ENCODE measurements around the gene KNDC1.

KNDC1 gene

GRCh38 chr10:133126431-133127290 is 33.4 kb upstream of the KNDC1 start:
- no peak overlapping the region for H3K4me3 ChIP-seq (ENCODE audit: low read depth, low read length)
- no peaks in the 10 kb centered on the region for H3K27me3 ChIP-seq (ENCODE audit: control insufficient read depth, insufficient read depth, low read length)
- H3K27ac ChIP-seq (ENCODE audit: low read depth, low read length): no peak overlapping the region
- no peak overlapping the region for H3K9ac ChIP-seq (ENCODE audit: low read depth, low read length)
- H3K4me1 ChIP-seq (ENCODE audit: control insufficient read depth, insufficient read depth, low read length): peaks cover 3% of the 10 kb centered on the region; the same call in 1 of the 2 replicates
- H3K36me3 ChIP-seq (ENCODE audit: control insufficient read depth, insufficient read depth, low read length): no peaks in the 10 kb centered on the region
- no peaks in the 10 kb centered on the region for H3K9me3 ChIP-seq (ENCODE audit: control insufficient read depth, insufficient read depth, low read length)

GRCh38 chr10:133127291-133128125 is 32.5 kb upstream of the KNDC1 start:
- Histone ChIP-seq H3K27me3 (ENCODE audit: control insufficient read depth, insufficient read depth, low read length) (no peaks in the 10 kb centered on the region), H3K27ac (ENCODE audit: low read depth, low read length) (no peak overlapping the region), H3K9me3 (ENCODE audit: control insufficient read depth, insufficient read depth, low read length) (no peaks in the 10 kb centered on the region), H3K36me3 (ENCODE audit: control insufficient read depth, insufficient read depth, low read length) (no peaks in the 10 kb centered on the region), H3K4me1 (ENCODE audit: control insufficient read depth, insufficient read depth, low read length) (peaks cover 3% of the 10 kb centered on the region; the same call in 1 of the 2 replicates), H3K4me3 (ENCODE audit: low read depth, low read length) (no peak overlapping the region), H3K9ac (ENCODE audit: low read depth, low read length) (no peak overlapping the region)

GRCh38 chr10:133128126-133129070 is 31.6 kb upstream of the KNDC1 start:
- H3K9ac ChIP-seq (ENCODE audit: low read depth, low read length): no peak overlapping the region
- H3K36me3 ChIP-seq (ENCODE audit: control insufficient read depth, insufficient read depth, low read length): no peaks in the 10 kb centered on the region
- no peak overlapping the region for H3K4me3 ChIP-seq (ENCODE audit: low read depth, low read length)
- no peaks in the 10 kb centered on the region for H3K27me3 ChIP-seq (ENCODE audit: control insufficient read depth, insufficient read depth, low read length)
- H3K9me3 ChIP-seq (ENCODE audit: control insufficient read depth, insufficient read depth, low read length): no peaks in the 10 kb centered on the region
- H3K27ac ChIP-seq (ENCODE audit: low read depth, low read length): no peak overlapping the region
- peaks cover 3% of the 10 kb centered on the region; the same call in 1 of the 2 replicates for H3K4me1 ChIP-seq (ENCODE audit: control insufficient read depth, insufficient read depth, low read length)

- H3K36me3 ChIP-seq (ENCODE audit: control insufficient read depth, insufficient read depth, low read length): no peaks in the 10 kb centered on the region
- H3K4me1 ChIP-seq (ENCODE audit: control insufficient read depth, insufficient read depth, low read length): peaks cover 3% of the 10 kb centered on the region; the same call in 1 of the 2 replicates
- no peaks in the 10 kb centered on the region for H3K27me3 ChIP-seq (ENCODE audit: control insufficient read depth, insufficient read depth, low read length)
- no peak overlapping the region for H3K4me3 ChIP-seq (ENCODE audit: low read depth, low read length)
- no peak overlapping the region for H3K27ac ChIP-seq (ENCODE audit: low read depth, low read length)
- no peak overlapping the region for H3K9ac ChIP-seq (ENCODE audit: low read depth, low read length)
- H3K9me3 ChIP-seq (ENCODE audit: control insufficient read depth, insufficient read depth, low read length): no peaks in the 10 kb centered on the region
Measured at GRCh38 chr10:133129071-133129858, 30.8 kb upstream of the KNDC1 start.

- H3K4me1 ChIP-seq (ENCODE audit: control insufficient read depth, insufficient read depth, low read length): peaks cover 3% of the 10 kb centered on the region; the same call in 1 of the 2 replicates
- no peak overlapping the region for H3K9ac ChIP-seq (ENCODE audit: low read depth, low read length)
- H3K36me3 ChIP-seq (ENCODE audit: control insufficient read depth, insufficient read depth, low read length): no peaks in the 10 kb centered on the region
- H3K4me3 ChIP-seq (ENCODE audit: low read depth, low read length): no peak overlapping the region
- no peaks in the 10 kb centered on the region for H3K27me3 ChIP-seq (ENCODE audit: control insufficient read depth, insufficient read depth, low read length)
- H3K27ac ChIP-seq (ENCODE audit: low read depth, low read length): no peak overlapping the region
- H3K9me3 ChIP-seq (ENCODE audit: control insufficient read depth, insufficient read depth, low read length): no peaks in the 10 kb centered on the region
Measured at GRCh38 chr10:133129859-133130495, 30.0 kb upstream of the KNDC1 start.

- no peaks in the 10 kb centered on the region for H3K27me3 ChIP-seq (ENCODE audit: control insufficient read depth, insufficient read depth, low read length)
- no peak overlapping the region for H3K4me3 ChIP-seq (ENCODE audit: low read depth, low read length)
- H3K36me3 ChIP-seq (ENCODE audit: control insufficient read depth, insufficient read depth, low read length): no peaks in the 10 kb centered on the region
Measured at GRCh38 chr10:133130602-133131001, 29.4 kb upstream of the KNDC1 start.

GRCh38 chr10:133131053-133131452 is 29.0 kb upstream of the KNDC1 start:
- Histone ChIP-seq H3K27me3 (ENCODE audit: control insufficient read depth, insufficient read depth, low read length) (no peaks in the 10 kb centered on the region), H3K4me3 (ENCODE audit: low read depth, low read length) (no peak overlapping the region), H3K36me3 (ENCODE audit: control insufficient read depth, insufficient read depth, low read length) (no peaks in the 10 kb centered on the region), H3K9ac (ENCODE audit: low read depth, low read length) (no peak overlapping the region), H3K4me1 (ENCODE audit: control insufficient read depth, insufficient read depth, low read length) (peaks cover 3% of the 10 kb centered on the region; the same call in 1 of the 2 replicates), H3K9me3 (ENCODE audit: control insufficient read depth, insufficient read depth, low read length) (no peaks in the 10 kb centered on the region), H3K27ac (ENCODE audit: low read depth, low read length) (no peak overlapping the region)

More at GRCh38 chr10:133130602-133131001, 29.4 kb upstream of the KNDC1 start:
- H3K27ac ChIP-seq (ENCODE audit: low read depth, low read length): no peak overlapping the region
- no peaks in the 10 kb centered on the region for H3K9me3 ChIP-seq (ENCODE audit: control insufficient read depth, insufficient read depth, low read length)
- H3K9ac ChIP-seq (ENCODE audit: low read depth, low read length): no peak overlapping the region
- H3K4me1 ChIP-seq (ENCODE audit: control insufficient read depth, insufficient read depth, low read length): peaks cover 3% of the 10 kb centered on the region; the same call in 1 of the 2 replicates

GRCh38 chr10:133131734-133132472 is 28.1 kb upstream of the KNDC1 start:
- H3K9ac ChIP-seq (ENCODE audit: low read depth, low read length): no peak overlapping the region
- H3K4me3 ChIP-seq (ENCODE audit: low read depth, low read length): no peak overlapping the region
- H3K4me1 ChIP-seq (ENCODE audit: control insufficient read depth, insufficient read depth, low read length): peaks cover 3% of the 10 kb centered on the region; the same call in 1 of the 2 replicates

More at GRCh38 chr10:133131734-133132472, 28.1 kb upstream of the KNDC1 start:
- H3K36me3 ChIP-seq (ENCODE audit: control insufficient read depth, insufficient read depth, low read length): no peaks in the 10 kb centered on the region
- no peaks in the 10 kb centered on the region for H3K9me3 ChIP-seq (ENCODE audit: control insufficient read depth, insufficient read depth, low read length)
- no peak overlapping the region for H3K27ac ChIP-seq (ENCODE audit: low read depth, low read length)
- no peaks in the 10 kb centered on the region for H3K27me3 ChIP-seq (ENCODE audit: control insufficient read depth, insufficient read depth, low read length)

Measured in HUES48 (cell line).